Measurements from ENCODE around the gene DLX1. TPM values are rescaled to one million over a fixed set of nuclear protein-coding genes. Genes with fewer than 3 reads are reported as not detected.
"Not testable (repeated sequence)": the region's sequence is repeated elsewhere in the genome, so short reads cannot be mapped to it uniquely, and the experiment has no call there.

The DLX1 gene
- total RNA-seq, 1 donor from 2014 or later: 29.7 TPM

DNA sequence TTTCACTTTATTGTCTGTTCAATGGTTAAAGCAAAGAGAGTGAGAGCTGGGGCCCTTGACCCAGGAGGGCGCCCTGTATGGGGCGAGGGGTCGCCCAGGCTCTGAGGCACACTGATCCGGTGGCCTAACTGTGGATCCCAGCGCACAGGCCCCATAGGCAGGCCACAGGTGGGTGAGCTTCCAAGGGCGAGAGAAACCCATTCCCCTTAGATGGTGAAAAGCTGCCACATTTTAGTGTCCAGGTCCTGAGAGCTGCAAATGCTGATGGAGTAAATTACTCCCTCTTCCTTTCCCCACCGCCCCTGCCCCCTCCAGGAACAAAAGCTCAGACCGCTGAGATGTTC, 23.3 kb downstream of the DLX1 start:
- Mint-ChIP-seq H3K27ac (ENCODE audit: unreplicated experiment) (no peak overlapping the region), H3K4me1 (ENCODE audit: unreplicated experiment) (peaks cover 19% of the 10 kb centered on the region), H3K9me3 (ENCODE audit: unreplicated experiment) (no peaks in the 10 kb centered on the region), H3K36me3 (ENCODE audit: unreplicated experiment) (no peaks in the 10 kb centered on the region), H3K27me3 (ENCODE audit: unreplicated experiment) (no peaks in the 10 kb centered on the region), H3K4me3 (ENCODE audit: unreplicated experiment) (no peak overlapping the region)
- DNase-seq (ENCODE audit: extremely low spot score, unreplicated experiment): no peak
- TF ChIP-seq, protein P1, sequence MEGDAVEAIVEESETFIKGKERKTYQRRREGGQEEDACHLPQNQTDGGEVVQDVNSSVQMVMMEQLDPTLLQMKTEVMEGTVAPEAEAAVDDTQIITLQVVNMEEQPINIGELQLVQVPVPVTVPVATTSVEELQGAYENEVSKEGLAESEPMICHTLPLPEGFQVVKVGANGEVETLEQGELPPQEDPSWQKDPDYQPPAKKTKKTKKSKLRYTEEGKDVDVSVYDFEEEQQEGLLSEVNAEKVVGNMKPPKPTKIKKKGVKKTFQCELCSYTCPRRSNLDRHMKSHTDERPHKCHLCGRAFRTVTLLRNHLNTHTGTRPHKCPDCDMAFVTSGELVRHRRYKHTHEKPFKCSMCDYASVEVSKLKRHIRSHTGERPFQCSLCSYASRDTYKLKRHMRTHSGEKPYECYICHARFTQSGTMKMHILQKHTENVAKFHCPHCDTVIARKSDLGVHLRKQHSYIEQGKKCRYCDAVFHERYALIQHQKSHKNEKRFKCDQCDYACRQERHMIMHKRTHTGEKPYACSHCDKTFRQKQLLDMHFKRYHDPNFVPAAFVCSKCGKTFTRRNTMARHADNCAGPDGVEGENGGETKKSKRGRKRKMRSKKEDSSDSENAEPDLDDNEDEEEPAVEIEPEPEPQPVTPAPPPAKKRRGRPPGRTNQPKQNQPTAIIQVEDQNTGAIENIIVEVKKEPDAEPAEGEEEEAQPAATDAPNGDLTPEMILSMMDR (IDR thresholded peaks at IDR 0.05): no peak

DNA sequence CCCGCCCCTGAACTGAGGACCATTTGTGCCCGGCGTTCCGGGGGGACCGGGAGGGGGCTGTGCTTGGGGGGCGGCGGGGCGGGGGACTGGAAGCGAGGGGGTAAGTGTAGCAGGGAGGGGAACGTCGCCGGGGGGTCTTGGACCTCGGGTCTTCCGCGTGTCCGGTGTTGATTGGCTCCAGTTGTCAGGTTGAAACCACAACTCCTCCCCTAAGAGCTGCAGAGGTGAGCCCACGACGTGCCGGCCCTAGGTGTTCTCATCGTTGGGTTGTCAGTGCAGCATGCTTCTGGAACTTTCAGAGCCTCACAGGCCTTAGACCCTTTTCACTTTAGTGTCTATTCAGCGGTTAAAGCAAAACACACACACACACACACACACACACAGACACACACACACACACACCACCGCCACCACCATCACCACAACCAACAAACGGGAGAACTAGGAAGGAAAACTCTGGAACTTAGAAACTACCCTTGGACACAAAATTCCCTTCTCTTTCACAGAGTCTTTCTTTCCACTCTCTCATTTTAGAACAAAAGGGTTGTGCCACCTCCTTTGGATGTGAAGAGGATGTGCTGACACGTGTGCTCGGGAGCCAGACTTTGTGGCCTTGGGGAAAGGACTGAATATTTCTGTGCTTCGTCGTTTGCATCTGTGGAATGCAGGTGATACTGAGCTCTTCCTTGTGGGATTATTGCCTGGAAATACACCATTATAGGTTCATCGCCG, 24.1 kb downstream of the DLX1 start:
- no peaks in the 10 kb centered on the region for H3K27me3 Mint-ChIP-seq (ENCODE audit: unreplicated experiment)

DNA sequence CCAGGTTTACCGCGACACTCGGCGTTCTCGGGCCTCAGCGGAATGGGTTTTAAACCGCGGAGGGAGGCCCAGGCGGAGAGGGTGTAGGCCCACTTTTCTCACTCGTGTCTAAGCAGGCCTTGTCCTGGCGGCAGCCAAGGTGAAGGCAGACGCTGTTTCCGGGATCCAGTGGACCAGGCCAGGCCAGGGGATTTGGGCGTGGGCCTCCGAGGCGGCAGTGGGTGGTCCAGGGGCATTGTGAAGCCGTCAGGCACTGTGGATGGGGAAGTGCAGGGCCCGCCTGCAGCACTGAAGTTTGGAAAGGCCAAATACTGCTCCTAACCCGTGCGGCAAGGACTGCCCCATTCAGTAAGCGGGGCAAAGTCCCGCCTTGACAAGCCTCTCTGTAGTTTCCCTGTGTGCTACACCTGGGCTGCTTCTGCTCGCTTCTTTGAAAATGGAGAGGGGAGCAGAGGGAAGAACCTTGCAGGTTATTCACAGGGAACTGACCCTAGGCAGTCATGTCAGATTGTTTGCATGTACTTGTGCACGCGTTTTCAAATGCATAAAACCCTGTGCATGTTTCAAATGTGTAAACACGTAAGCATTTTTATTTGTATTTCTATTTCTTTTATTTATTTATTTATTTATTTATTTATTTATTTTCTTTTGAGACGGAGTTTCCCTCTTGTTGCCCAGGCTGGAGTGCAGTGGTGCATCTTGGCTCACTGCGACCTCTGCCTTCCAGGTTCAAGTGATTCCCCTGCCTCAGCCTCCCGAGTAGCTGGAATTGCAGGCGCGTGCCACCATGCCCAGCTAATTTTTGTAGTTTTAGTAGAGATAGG, 24.9 kb downstream of the DLX1 start:
- no peak overlapping the region for H3K27ac Mint-ChIP-seq (ENCODE audit: unreplicated experiment)
- DNase-seq (ENCODE audit: extremely low spot score, unreplicated experiment): no peak
- H3K4me3 Mint-ChIP-seq (ENCODE audit: unreplicated experiment): no peak overlapping the region
- TF ChIP-seq, protein P1 (IDR thresholded peaks at IDR 0.05): no peak
- no peaks in the 10 kb centered on the region for H3K9me3 Mint-ChIP-seq (ENCODE audit: unreplicated experiment)
- no peaks in the 10 kb centered on the region for H3K36me3 Mint-ChIP-seq (ENCODE audit: unreplicated experiment)
- no peaks in the 10 kb centered on the region for H3K27me3 Mint-ChIP-seq (ENCODE audit: unreplicated experiment)
- H3K4me1 Mint-ChIP-seq (ENCODE audit: unreplicated experiment): peaks cover 13% of the 10 kb centered on the region

More for the DNA sequence above, 24.1 kb downstream of the DLX1 start:
- no peak for DNase-seq (ENCODE audit: extremely low spot score, unreplicated experiment)
- Mint-ChIP-seq H3K9me3 (ENCODE audit: unreplicated experiment) (no peaks in the 10 kb centered on the region), H3K36me3 (ENCODE audit: unreplicated experiment) (no peaks in the 10 kb centered on the region), H3K27ac (ENCODE audit: unreplicated experiment) (no peak overlapping the region), H3K4me3 (ENCODE audit: unreplicated experiment) (no peak overlapping the region), H3K4me1 (ENCODE audit: unreplicated experiment) (peaks cover 13% of the 10 kb centered on the region)
- TF ChIP-seq, protein P1 (IDR thresholded peaks at IDR 0.05): no peak

DNA sequence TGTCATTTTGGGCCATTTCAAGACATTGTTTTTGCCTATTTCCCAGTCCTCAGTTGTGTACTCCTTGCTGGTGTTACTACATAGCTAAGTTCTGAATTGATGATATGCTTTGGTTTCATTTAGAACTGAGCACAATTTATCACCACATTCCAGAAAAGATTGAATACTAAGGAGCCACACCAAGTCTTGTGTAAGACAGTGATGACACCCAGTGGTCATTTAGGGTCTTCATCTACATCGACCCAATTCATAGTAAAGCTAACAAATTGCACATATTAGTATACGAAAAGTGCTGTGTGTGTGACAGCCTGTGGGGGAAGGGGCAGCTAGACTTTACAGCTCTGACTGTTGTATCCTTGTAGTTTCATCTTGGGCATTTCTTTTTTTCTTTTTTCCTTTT, 28.3 kb downstream of the DLX1 start:
- no peaks in the 10 kb centered on the region for H3K36me3 Mint-ChIP-seq (ENCODE audit: unreplicated experiment)
- peaks cover under 1% of the 10 kb centered on the region for H3K4me1 Mint-ChIP-seq (ENCODE audit: unreplicated experiment)
- no peaks in the 10 kb centered on the region for H3K9me3 Mint-ChIP-seq (ENCODE audit: unreplicated experiment)
- TF ChIP-seq, protein P1 (IDR thresholded peaks at IDR 0.05): peak; percentile 65
- H3K4me3 Mint-ChIP-seq (ENCODE audit: unreplicated experiment): no peak overlapping the region
- DNase-seq (ENCODE audit: extremely low spot score, unreplicated experiment): no peak
- no peaks in the 10 kb centered on the region for H3K27me3 Mint-ChIP-seq (ENCODE audit: unreplicated experiment)
- H3K27ac Mint-ChIP-seq (ENCODE audit: unreplicated experiment): no peak overlapping the region

DNA sequence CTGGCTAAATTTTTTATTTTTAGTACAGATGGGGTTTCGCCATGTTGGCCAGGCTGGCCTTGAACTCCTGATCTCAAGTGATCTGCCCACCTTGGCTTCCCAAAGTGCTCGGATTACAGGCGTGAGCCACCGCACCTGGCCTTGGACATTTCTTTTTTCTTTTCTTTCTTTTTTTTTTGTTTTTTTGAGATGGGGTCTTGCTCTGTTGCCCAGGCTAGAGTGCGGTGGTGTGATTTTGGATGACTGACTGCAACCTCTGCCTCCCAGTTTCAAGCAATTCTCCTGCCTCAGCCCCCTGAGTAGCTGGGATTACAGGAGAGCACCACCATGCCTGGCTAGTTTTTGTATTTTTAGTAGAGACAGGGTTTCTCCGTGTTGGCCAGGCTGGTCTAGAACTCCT, 28.9 kb downstream of the DLX1 start:
- H3K4me3 Mint-ChIP-seq (ENCODE audit: unreplicated experiment); H3K27ac Mint-ChIP-seq (ENCODE audit: unreplicated experiment); H3K9me3 Mint-ChIP-seq (ENCODE audit: unreplicated experiment); H3K36me3 Mint-ChIP-seq (ENCODE audit: unreplicated experiment); DNase-seq (ENCODE audit: extremely low spot score, unreplicated experiment); H3K4me1 Mint-ChIP-seq (ENCODE audit: unreplicated experiment); H3K27me3 Mint-ChIP-seq (ENCODE audit: unreplicated experiment): not testable (repeated sequence)
